GM19351 (cell line): Measurements from ENCODE around the gene HOXD12.

Experiments
- ATAC-seq: cut with Tn5 transposase; IDR thresholded peaks from one replicate; pipeline ENCODE4 v1.9.1; 2021; ENCODE audit warnings: mild to moderate bottlenecking, moderate library complexity; ENCODE audit not compliant: unreplicated experiment

HOXD12 gene

DNA sequence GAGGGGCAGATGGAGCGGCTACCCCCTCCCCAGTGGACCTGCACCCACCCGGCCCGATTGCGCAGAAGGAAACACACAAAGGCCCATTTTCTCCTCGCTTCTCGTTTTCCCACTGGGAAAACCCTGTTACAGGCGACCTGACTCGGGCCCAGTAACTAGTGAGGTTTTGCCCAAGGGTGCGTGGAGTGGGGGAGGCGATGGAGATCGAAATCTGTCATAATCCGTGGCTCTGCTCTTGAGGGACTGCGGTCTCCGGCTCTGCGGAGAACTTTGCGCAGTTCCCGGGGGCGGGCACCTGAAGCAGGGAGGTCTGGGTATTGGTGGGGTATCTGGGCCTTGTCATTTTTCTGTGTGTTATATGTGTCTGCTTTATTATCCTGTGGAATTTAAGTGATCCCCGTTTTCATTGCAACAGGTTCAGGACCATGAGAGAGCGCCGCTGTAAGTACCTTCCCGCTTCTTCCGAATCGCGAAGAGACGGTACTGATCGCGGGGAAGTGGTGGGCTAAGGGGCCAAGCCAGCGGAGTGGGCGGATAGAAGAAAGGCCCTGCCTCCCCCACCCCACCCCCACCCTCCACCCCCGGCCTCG lies 47.7 kb downstream of the HOXD12 start:
- no peak for ATAC-seq

- ATAC-seq: no peak
Observed at GRCh38 chr2:176147800-176148496, 48.4 kb downstream of the HOXD12 start.

DNA sequence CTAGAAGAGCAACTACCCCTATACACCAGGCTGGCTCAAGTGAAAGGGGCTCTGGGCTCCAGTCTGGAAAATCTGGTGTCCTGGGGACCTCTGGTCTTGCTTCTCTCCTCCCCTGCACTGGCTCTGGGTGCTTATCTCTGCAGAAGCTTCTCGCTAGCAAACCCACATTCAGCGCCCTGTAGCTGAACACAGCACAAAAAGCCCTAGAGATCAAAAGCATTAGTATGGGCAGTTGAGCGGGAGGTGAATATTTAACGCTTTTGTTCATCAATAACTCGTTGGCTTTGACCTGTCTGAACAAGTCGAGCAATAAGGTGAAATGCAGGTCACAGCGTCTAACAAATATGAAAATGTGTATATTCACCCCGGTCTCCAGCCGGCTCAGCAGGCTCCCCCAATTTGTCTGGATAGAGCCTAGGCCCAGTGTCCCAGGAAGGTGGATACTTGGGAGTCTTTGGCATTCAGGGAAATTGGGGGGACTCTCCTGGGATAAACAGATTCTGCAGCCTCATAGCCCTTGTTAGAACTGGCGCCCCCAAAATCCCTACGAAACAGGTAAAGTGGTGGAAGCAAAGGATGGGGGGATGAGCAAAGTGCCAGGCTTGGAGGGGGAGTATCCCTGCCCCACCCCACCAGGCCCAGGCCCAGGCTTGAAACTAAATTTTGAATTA lies 49.3 kb downstream of the HOXD12 start:
- ATAC-seq: no peak

DNA sequence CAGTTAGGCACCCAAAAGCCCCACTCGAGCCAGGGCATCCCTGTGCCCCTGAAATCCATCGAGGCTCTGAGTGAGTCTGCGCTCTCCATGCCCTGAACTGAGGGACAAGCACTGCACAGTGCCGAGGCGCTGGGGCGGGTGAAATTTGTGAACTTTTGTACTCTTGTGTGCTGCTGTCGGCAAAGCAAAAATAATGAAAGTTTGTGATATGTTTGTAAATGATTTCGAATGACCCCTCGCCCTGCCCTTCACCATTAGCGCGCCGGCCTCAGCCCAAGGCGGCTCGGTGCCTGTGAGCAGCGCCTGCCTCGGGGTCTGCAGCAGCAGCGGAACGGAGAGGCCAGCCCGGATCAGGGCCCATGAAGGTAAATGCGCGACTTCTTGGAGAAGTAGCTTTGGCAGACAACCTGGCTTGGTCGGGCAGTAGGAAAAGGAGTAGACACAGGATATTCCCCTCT lies 49.9 kb downstream of the HOXD12 start:
- ATAC-seq: no peak

GRCh38 chr2:176149939-176150583 lies 50.5 kb downstream of the HOXD12 start:
- ATAC-seq: no peak

DNA sequence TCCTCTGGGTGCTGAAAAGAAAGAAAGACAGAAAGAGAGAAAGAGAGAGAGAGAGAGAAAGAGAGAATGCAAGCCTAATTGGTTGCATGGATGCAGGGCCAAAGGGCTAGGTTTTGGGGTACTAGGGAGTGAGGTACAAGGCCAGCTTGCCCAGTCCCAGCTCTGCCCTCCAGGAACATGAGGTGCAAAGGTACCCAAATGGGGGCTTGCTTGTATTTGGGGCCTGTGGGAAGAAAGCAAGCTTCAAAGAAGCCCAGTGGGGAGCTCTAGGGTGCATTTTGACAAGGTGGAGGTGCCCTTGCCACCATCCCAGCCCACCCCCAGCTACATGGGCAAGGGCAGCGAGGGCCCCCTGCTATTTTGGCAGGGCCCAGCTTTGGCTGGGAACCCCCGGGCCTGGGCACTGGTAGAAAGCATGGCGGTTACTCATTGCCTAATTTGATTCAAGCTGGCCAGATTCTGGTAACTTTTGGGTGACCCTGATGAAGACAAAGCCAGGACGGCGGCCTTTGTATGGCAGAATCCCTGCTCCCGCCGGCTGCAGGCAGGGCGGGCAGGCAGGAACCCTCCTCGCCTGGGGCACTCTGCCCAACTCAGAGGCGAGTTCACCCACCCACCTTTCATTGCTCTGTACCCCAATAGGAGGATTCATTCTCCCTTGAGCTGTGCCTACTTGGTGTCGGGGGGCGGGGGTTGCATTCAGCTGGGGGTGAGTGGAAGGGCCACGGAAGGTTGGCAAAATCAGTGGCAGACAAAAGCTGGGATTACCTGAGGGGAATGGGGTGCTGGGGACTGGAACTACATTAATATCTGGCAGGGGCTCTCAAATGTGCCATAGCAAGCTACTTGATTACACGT lies 51.2 kb downstream of the HOXD12 start:
- ATAC-seq: no peak

- no peak for ATAC-seq
Observed at GRCh38 chr2:176151442-176152287, 52.1 kb downstream of the HOXD12 start, which contains the start of gene HOXD4. Gene HOXD4, plus strand, starts transcription at chr2:176151550. Its CDS starts 84 bp downstream, at chr2:176151634.
